GM19099 (cell line): ENCODE results near the gene RAD1.

Experiments used
- POLR2A ChIP-seq: IDR thresholded peaks from 3 replicates; pipeline ENCODE4 v1.6.1; 2011; ENCODE audit warnings: low read depth; ENCODE audit not compliant: insufficient read length; ENCODE audit errors: extremely low read depth

RAD1 gene

GRCh38 chr5:34894716-34895115 lies 20.6 kb downstream of the RAD1 start:
- TF ChIP-seq POLR2A = no peak

GRCh38 chr5:34892414-34892813 lies 22.9 kb downstream of the RAD1 start:
- TF ChIP-seq POLR2A = no peak

- no peak for TF ChIP-seq POLR2A
These were observed 23.3 kb downstream of the RAD1 start for GRCh38 chr5:34891981-34892380.

- TF ChIP-seq POLR2A = no peak
These were observed 25.9 kb downstream of the RAD1 start for GRCh38 chr5:34889394-34889793.

- TF ChIP-seq POLR2A = no peak
These were observed 28.7 kb downstream of the RAD1 start for GRCh38 chr5:34886392-34887119.

GRCh38 chr5:34881246-34881645 lies 34.1 kb downstream of the RAD1 start:
- no peak for TF ChIP-seq POLR2A

GRCh38 chr5:34876275-34876674 lies 39.0 kb downstream of the RAD1 start:
- no peak for TF ChIP-seq POLR2A

GRCh38 chr5:34870382-34870781 lies 44.9 kb downstream of the RAD1 start:
- TF ChIP-seq POLR2A = no peak

- TF ChIP-seq POLR2A = no peak
These were observed 46.0 kb downstream of the RAD1 start for GRCh38 chr5:34869256-34869655.

- no peak for TF ChIP-seq POLR2A
These were observed 46.5 kb downstream of the RAD1 start for GRCh38 chr5:34868791-34869190.

- no peak for TF ChIP-seq POLR2A
These were observed 47.6 kb downstream of the RAD1 start for GRCh38 chr5:34867660-34868059.

- no peak for TF ChIP-seq POLR2A
These were observed 48.3 kb downstream of the RAD1 start for GRCh38 chr5:34866989-34867471.

- no peak for TF ChIP-seq POLR2A
These were observed 50.2 kb downstream of the RAD1 start for GRCh38 chr5:34865091-34865490.

- no peak for TF ChIP-seq POLR2A
These were observed 51.4 kb downstream of the RAD1 start for GRCh38 chr5:34863946-34864345.

- no peak for TF ChIP-seq POLR2A
These were observed 56.1 kb downstream of the RAD1 start for GRCh38 chr5:34859253-34859652.

GRCh38 chr5:34858790-34859189 lies 56.5 kb downstream of the RAD1 start:
- TF ChIP-seq POLR2A = no peak

- TF ChIP-seq POLR2A = no peak
These were observed 57.4 kb downstream of the RAD1 start for GRCh38 chr5:34857894-34858293.
